ENCODE measurements around the gene BTD.

- no peak for TF ChIP-seq RAD21 (IDR thresholded peaks at IDR 0.05; ENCODE audit: low read depth)
- no peak for TF ChIP-seq TEAD4 (IDR thresholded peaks at IDR 0.05)
- TF ChIP-seq EP300 (IDR thresholded peaks at IDR 0.05; ENCODE audit: borderline replicate concordance): no peak
Measured at GRCh38 chr3:15635121-15635661, 33.6 kb downstream of the BTD start.

Data from Ishikawa (cell line).